COLO668 (cell line): ENCODE data around the gene TMCC2.
"Not testable (repeated sequence)": the region's sequence is repeated elsewhere in the genome, so short reads cannot be mapped to it uniquely, and the experiment has no call there.

Source experiments
- DNase-seq: peaks from one replicate; lab custom pipeline; 2025; ENCODE audit not compliant: unreplicated experiment; lab: John Stamatoyannopoulos, UW

The TMCC2 gene

GRCh38 chr1:205279986-205280385, 52.2 kb downstream of the TMCC2 start:
- DNase-seq: no peak

DNA sequence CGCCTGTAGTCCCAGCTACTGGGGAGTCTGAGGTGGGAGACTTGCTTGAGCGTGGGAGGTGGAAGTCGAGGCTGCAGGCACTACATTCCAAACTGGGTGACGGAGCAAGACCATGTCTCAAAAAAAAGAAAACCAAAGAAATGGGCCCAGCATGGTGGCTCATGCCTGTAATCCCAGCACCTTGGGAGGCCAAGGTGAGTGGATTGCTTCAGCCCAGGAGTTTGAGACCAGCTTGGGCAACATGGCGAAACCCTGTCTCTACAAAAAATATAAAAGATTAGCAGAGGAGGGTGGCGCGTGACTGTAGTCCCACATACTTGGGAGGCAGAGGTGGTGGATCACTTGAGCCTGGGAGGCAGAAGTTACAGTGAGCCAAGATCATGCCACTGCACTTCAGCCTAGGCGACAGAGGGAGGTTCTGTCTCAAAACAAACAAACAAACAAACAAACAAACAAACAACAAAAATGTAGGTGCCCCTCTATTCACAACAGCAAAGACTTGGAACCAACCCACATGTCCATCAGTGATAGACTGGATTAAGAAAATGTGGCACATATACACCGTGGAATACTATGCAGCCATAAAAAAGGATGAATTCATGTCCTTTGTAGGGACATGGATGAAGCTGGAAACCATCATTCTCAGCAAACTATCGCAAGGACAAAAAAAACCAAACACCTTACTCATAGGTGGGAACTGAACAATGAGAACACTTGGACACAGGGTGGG, 53.1 kb downstream of the TMCC2 start:
- DNase-seq: not testable (repeated sequence)

- no peak for DNase-seq
Measured at GRCh38 chr1:205283270-205284147, 55.8 kb downstream of the TMCC2 start.

GRCh38 chr1:205284420-205285144, 56.8 kb downstream of the TMCC2 start:
- DNase-seq: peak; percentile 96

DNA sequence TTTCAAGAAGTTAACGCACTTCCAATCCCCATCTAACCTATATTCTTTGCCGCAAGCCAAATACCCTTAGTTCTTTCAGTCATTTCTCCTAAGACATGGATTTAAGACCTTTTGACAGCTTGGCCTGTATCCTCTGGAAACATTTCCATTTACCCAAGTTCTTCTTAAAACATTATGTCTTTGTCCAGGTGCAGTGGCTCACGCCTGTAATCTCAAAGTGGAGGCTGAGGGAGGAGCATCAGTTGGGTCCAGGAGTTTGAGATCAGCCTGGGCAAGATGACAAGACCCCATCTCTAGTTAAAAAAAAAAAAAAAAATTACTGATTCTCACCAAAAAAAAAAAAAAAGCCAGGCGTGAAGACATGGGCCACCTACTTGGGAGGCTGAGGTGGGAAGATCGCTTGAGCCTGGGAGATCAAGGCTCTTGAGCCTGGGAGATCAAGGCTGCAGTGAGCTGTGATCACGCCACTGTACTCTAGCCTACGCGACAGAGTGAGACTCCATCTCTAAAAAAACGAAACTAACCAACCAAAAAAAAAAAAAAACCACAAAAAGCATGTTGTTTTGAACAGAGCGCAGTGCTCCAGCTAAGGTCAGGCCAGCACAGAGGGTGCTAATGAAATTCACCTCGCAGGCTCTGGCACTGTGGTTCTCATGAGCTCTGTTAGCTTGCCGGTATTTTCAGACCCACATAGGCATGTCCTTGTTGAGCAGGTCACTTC, 57.8 kb downstream of the TMCC2 start:
- no peak for DNase-seq

DNA sequence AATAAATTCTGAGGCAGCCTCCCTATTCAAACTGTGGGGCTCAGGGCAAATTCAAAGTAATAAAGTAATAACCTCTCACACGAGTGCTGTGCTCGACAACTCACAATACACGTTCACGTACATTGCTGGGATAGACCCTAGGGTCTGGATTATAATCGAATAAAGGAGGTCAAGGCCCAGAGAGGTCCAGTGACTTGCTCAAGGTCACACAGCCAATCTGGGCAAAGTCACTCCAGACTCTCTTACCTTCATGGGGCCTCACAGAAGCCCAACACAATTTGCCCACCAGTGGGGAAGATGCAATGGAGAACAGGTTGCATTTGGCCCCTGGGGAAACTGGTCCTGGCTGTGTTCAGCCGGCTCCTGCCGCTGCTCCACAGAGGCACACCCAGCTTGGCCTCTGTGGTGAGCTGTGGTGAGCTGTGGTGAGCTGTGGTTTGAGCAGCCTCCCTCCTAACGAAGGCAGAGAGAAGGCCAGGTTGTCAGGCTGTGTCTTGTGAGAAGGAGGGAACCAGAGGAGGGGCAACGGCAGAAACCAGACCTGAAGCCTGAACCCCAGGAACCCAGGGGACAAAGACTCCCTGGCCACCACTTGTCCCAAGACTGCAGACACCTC, 58.7 kb downstream of the TMCC2 start:
- no peak for DNase-seq

- DNase-seq: no peak
Measured at GRCh38 chr1:205287076-205287475, 59.3 kb downstream of the TMCC2 start.

DNA sequence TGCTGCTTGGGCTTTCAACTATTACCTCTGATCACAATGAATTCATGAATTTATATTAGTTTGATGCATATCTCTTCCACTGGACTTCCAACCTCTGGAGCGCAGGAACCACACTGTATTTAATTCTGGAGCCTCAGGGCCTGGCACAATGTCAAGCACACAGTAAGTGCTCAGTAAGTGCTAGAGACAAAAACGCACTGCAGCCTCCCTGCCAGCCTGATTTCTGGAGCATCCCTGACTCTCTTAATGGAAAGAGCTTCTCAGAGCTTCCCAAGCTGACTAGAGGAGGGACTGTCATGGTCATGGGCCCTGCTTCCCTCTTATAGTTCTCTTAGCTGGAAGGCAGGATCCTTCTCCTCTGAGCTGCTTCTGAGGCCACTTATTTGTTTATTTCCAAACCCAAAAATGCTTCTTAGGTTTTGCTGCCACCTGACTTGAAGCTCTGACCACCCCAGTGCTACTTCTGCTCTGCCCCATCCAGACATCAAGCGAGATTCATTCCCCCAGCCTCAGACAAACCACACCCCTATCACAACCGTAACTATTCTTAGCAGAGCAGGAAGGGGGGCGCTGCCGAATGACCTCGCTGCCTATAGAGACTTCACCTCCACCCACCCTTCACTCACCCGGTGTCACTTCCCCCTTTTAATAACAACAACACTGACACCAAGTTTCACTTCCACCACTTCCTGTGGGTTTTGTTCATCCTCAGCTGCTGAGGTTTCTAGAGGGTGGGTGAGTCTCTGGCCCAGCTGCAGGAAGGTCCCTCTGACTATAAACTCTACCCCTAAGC, 60.2 kb downstream of the TMCC2 start:
- peak; percentile 14 for DNase-seq

DNA sequence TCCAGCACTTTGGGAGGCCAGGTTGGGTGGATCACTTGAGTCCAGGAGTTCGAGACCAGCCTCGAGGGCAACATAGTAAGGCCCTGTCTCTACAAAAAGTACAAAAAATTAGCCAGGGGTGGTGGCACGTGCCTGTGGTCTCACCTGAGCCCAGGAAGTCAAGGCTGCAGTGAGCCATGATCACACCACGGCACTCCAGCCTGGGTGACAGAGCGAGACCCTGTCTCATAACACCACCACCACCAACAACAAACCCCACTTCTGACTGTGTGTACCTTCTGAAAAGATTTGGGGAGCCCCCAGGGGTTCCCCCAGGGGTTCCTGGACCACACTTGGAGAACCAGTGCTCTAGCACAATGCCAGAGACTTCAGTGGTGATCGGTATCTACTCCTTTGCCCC, 63.9 kb downstream of the TMCC2 start:
- DNase-seq: no peak

DNA sequence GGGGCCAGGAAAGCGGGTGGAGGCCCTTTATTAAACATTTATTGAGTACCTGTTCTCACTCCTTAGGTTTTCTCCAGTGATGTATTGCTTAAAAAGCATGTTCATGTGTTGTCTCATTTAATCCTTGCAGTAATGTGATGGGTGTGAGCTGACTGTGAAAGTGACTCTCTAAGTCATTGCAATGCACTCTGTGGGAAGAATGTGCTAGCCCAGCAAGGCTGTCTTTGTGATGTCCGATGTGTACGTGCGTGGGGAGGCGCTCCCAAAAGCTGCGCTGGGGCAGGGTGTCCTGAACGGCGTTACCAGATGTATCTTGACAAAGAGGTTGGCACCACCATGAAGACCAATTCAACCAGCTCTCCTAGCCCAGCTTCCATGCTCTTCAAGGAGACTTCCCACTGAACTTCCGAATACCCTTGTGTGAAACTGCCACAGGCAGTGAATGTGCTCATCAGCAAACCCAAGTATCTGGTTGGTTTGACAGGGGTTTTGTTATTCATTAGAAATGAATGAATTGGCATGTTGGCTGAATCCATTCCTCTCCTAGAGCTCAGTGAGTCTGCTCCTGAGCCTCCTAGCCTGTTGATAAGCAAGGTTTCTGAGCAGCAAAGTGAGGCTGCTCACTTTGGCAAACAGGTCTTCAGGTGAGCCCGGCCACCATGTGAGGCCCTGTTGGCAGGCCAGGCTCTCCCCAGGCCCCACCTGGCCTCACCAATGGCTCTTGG, 65.8 kb downstream of the TMCC2 start:
- DNase-seq: no peak

DNA sequence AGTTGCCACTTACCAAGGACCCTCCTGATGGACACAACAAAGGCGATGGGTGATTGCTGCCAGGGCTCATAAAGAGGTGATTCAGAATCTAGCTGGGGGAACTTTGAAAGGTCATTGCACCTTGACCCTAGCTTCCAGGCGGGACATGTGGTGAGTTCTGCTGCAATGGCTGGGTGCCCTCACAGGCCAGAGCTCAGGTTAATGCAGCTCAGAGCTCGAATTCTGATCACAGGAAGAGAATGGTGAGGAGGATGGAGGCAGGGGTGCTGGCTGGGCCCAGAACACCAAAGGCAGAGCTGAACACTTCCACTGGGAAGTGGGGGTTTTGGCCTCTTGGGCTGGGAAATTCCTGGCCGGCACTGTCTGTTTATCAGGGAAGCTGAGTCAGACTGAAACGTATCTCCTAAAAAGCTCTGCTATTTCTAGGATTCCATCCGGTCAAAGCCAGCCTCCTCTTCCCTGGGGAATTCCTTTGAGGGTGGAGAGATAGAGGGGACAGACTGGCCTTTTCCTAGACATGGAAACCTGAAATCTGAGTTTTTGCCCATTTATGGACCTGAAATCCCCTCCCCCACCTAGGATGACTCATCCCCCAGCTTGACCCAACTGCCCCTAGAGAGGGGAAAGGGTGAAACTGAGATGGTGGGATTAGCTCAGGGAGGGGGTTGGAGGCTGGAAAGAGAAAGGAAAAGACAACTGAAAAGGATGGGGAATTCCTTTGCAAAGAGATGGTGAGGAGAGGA, 66.6 kb downstream of the TMCC2 start:
- DNase-seq: no peak

GRCh38 chr1:205294934-205295333, 67.2 kb downstream of the TMCC2 start:
- no peak for DNase-seq

DNA sequence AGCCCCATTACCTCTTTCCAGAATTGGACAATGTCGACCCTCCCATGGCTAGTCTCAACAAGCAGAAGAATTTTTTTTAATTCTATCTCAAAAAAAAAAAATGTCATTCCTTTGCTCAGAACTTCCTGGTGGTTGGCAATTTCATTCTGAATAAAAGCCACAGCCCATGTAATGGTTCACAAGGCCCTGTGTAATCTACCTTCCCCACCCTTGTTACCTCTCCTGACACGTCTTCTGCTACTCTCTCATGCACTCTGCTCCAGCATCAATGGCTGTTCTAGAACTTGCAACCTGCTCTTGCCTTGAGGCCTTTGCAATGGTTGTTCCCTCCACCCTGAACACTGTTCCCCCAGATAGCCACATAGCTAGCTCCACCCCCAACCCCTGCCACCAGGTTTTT, 68.4 kb downstream of the TMCC2 start:
- DNase-seq: no peak

- DNase-seq: not testable (repeated sequence)
Measured at GRCh38 chr1:205297546-205298177, 69.9 kb downstream of the TMCC2 start.

- DNase-seq: peak; percentile 52
Measured at GRCh38 chr1:205298191-205298994, 70.6 kb downstream of the TMCC2 start.

DNA sequence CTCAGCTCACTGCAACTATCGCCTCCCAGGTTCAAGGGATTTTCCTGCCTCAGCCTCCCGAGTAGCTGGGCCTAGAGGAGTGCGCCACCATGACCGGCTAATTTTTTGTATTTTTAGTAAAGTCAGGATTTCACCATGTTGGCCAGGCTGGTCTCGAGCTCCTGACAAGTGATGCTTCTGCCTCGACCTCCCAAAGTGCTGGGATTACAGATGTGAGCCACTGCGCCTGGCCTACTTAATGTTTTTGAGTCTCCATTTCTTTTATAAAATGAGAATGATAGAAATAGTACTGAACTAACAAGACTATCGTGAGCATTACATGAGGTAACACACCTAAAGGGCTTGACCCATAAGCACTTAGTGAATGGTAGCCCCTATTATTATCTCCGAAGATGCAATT, 72.4 kb downstream of the TMCC2 start:
- no peak for DNase-seq

DNA sequence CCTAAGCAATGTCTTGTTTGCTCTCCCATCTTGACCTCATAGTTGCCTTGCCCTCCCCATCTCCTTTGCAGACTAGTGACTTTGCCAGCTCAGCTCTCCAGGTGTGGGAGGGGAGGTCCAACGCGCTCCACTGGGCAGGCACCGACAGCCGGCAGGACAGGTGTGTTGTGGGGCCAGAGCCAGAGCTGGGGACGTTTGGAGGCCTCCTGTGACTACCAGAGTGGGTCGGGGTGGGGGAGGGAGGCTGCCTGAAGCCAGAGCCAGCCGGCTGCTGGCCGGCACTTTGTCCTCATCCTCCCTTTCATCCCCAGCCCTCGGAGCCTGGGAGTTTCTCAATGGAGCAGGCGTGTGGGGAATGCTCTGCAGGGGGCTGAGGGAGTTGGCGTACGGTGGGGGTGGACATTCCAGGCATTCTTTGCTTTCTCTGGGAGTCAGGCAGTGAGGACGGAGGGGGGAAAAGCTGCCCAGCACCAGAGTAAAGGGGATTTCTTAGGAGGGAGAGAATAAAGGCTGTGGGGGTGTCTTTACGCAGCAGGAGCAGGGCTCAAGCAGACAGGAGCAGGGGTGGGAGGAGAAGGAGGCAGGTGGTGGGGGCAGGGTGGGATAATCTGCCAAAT, 73.6 kb downstream of the TMCC2 start:
- DNase-seq: peak; percentile 96
